GM12865 (cell line): ENCODE measurements around the gene DOK3.

Experiments
- DNase-seq: peaks from one replicate; pipeline ENCODE4 v3.0.0; 2010; ENCODE audit warnings: low read depth
- H3K4me3 ChIP-seq: 2 replicates; pipeline ENCODE4 v1.5.1; 2011; ENCODE audit warnings: mild to moderate bottlenecking, low read depth, low read length, control low read depth
- TF ChIP-seq, protein P1 (sequence below): IDR thresholded peaks from 2 replicates; pipeline ENCODE4 v1.5.1; 2011; ENCODE audit warnings: low read length, control low read depth, low read depth, inconsistent platforms; ENCODE audit not compliant: insufficient read depth; ENCODE audit errors: missing control alignments

Gene DOK3

GRCh38 chr5:177497292-177498012 lies 12.2 kb downstream of the DOK3 start, which contains the start of gene PDLIM7:
Gene PDLIM7, minus strand, starts transcription at chr5:177497604. Its CDS starts 1,092 bp downstream, at chr5:177496512.
- H3K4me3 ChIP-seq: peak within 1 kb of the TSS; percentile 82
- DNase-seq: peak; percentile 97
- TF ChIP-seq, protein P1, sequence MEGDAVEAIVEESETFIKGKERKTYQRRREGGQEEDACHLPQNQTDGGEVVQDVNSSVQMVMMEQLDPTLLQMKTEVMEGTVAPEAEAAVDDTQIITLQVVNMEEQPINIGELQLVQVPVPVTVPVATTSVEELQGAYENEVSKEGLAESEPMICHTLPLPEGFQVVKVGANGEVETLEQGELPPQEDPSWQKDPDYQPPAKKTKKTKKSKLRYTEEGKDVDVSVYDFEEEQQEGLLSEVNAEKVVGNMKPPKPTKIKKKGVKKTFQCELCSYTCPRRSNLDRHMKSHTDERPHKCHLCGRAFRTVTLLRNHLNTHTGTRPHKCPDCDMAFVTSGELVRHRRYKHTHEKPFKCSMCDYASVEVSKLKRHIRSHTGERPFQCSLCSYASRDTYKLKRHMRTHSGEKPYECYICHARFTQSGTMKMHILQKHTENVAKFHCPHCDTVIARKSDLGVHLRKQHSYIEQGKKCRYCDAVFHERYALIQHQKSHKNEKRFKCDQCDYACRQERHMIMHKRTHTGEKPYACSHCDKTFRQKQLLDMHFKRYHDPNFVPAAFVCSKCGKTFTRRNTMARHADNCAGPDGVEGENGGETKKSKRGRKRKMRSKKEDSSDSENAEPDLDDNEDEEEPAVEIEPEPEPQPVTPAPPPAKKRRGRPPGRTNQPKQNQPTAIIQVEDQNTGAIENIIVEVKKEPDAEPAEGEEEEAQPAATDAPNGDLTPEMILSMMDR: no peak

GRCh38 chr5:177496727-177497291 lies 12.8 kb downstream of the DOK3 start:
- peak overlapping the region; percentile 82 for H3K4me3 ChIP-seq
- TF ChIP-seq, protein P1: no peak
- DNase-seq: peak; percentile 46

GRCh38 chr5:177496070-177496726 lies 13.4 kb downstream of the DOK3 start:
- TF ChIP-seq, protein P1: peak; percentile 12
- peak overlapping the region; percentile 82 for H3K4me3 ChIP-seq
- DNase-seq: peak; percentile 35

GRCh38 chr5:177495243-177496060 lies 14.2 kb downstream of the DOK3 start:
- TF ChIP-seq, protein P1: no peak
- no peak overlapping the region for H3K4me3 ChIP-seq
- DNase-seq: peak; percentile 60

DNA sequence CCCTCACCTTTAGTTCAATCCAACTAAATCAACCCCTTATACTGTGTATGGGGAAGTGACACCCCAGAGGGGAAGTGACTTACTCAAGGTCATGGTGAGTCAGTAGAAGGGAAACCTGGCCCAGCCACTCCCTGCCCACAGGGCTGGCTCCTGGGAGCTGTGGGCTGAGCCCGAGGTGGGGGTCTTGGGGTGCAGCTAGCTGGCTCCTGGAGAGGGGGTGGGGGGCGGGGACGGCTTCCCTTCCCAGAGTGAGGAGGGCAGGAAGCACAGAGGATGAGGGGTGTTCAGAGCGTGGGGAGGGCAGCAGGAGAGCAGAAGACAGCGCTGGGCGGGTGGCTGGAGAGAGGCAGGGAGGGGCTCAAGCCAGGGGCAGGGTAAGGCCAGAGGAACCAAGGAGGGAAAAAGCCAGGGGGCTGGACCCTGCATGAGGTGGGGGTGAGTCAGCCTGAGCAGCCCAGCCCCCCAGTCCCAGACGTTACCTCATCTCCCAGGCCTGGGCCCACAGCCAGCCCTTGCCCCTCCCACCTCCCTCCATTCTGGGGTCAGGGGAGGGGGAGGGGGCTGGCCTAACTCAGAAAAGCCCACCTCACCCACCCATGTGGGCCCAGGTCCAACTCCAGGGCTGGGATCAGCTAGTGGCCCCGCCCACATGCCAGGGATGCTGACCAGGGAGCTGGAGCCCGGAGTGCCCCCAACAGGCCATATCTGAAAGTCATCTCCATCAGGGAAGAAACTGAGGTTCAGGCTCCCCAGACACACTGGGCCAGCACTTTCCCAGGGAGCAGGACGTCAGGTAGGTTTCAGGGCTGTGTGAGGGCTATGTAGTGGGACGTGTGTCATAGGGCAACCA lies 15.1 kb downstream of the DOK3 start:
- TF ChIP-seq, protein P1: no peak
- no peak overlapping the region for H3K4me3 ChIP-seq
- DNase-seq: peak; percentile 46
